Iris pigment epithelial cell (primary cell): ENCODE data around the gene HTT.

Source experiments
- DNase-seq: peaks from one replicate; pipeline ENCODE4 v3.0.0-alpha.2; 2011; ENCODE audit warnings: low read depth

Gene HTT

GRCh38 chr4:3291969-3292570 is 217.6 kb downstream of the HTT start:
- peak; percentile 20 for DNase-seq

GRCh38 chr4:3292571-3293400 is 218.3 kb downstream of the HTT start, which contains the start of gene RGS12:
Gene RGS12, plus strand, starts transcription at chr4:3293021. Its CDS starts 23,150 bp downstream, at chr4:3316171.
- peak; percentile 97 for DNase-seq
